Spleen (tissue), 11 donors: ENCODE data around the gene PANX2. TPM values are rescaled to one million over a fixed set of nuclear protein-coding genes. Genes with fewer than 3 reads are reported as not detected.

Experiments used
- DNase-seq: peaks from one replicate; pipeline ENCODE4 v3.0.0-alpha.2; 2020
- H3K27ac ChIP-seq, 8 donors: fragments of 200-600 bp; sonication (generic) in 7 of 8; 1 replicate in 4 of 8; 2 replicates in 4 of 8; pipeline versions ENCODE4 v1.5.0 to v1.8.0; 2016 to 2021; ENCODE audit warnings: inconsistent platforms in 4 of 8, mild to moderate bottlenecking in 4 of 8, moderate library complexity in 1 of 8
- H3K27me3 ChIP-seq, 7 donors: fragments of 200-600 bp; sonication (generic) in 6 of 7; replicated peaks in 1 of 7; 1 replicate in 4 of 7; 2 replicates in 3 of 7; pipeline versions ENCODE4 v1.5.0 to v1.8.0; 2016 to 2021; ENCODE audit warnings: inconsistent platforms in 3 of 7, mild to moderate bottlenecking in 1 of 7
- H3K36me3 ChIP-seq, 6 donors: fragments of 200-600 bp; sonication (generic) in 5 of 6; 1 replicate in 4 of 6; 2 replicates in 2 of 6; pipeline versions ENCODE4 v1.5.0 to v1.8.0; 2016 to 2021; ENCODE audit warnings: inconsistent platforms in 2 of 6
- H3K4me1 ChIP-seq, 6 donors: fragments of 200-600 bp; sonication (generic) in 5 of 6; 1 replicate in 3 of 6; 2 replicates in 3 of 6; pipeline versions ENCODE4 v1.5.0 to v1.8.0; 2016 to 2021; ENCODE audit warnings: inconsistent platforms in 3 of 6
- H3K4me3 ChIP-seq, 8 donors: fragments of 200-600 bp; sonication (generic) in 7 of 8; 1 replicate in 4 of 8; 2 replicates in 4 of 8; pipeline versions ENCODE4 v1.5.0 to v1.8.0; 2016 to 2021; ENCODE audit warnings: inconsistent platforms in 4 of 8, mild to moderate bottlenecking in 4 of 8, moderate library complexity in 2 of 8
- H3K9me3 ChIP-seq, 8 donors: fragments of 200-600 bp; sonication (generic) in 7 of 8; 1 replicate in 4 of 8; 2 replicates in 4 of 8; pipeline versions ENCODE4 v1.5.0 to v1.8.0; 2016 to 2021; ENCODE audit warnings: inconsistent platforms in 4 of 8
- CTCF ChIP-seq, 11 experiments: fragments of 200-600 bp in 7 of 11; fragments of 450-650 bp in 4 of 11; sonication (generic) in 4 of 11; IDR thresholded peaks in 8 of 11; conservative IDR thresholded peaks in 3 of 11; 1 replicate in 7 of 11; 2 replicates in 4 of 11; pipeline versions ENCODE4 v1.4.0 to v1.8.0; 2016 to 2021; ENCODE audit warnings: antibody characterized with exemption in 11 of 11, inconsistent platforms in 4 of 11, mild to moderate bottlenecking in 1 of 11
- POLR2A ChIP-seq, 3 donors: fragments of 450-650 bp; IDR thresholded peaks; one replicate each; pipeline ENCODE4 v1.5.1; 2017; ENCODE audit warnings: antibody characterized with exemption in 3 of 3, mild to moderate bottlenecking in 1 of 3
- POLR2AphosphoS5 ChIP-seq, 3 donors: sonication (generic); formaldehyde crosslinking; IDR thresholded peaks; one replicate each; pipeline ENCODE4 v1.5.1; 2017; ENCODE audit warnings: antibody characterized with exemption in 3 of 3
- WGBS, 5 donors: extraction: QIAGEN DNeasy Blood & Tissue Kit in 3 of 5; methylation state at CpG; one replicate each; pipeline versions ENCODE4 v1.1.5 to v1.1.7; 2013 to 2018; 5-methylcytosine and 5-hydroxymethylcytosine counted together
- intact Hi-C: fragments of 100-400 bp; cut with DNase I; formaldehyde crosslinking; loops from one replicate; pipeline ENCODE4 v1.15.0; 2023; ENCODE audit warnings: low total_unique reads
- polyA plus RNA-seq, 3 donors: library from polyadenylated mRNA; stranded (reverse); fragments of 200-250 nt; gene quantifications; one replicate each; pipeline ENCODE4 v1.2.1, GENCODE V29; 2013
- total RNA-seq, 7 donors: library from RNA; depleted of rRNA in 3 of 7; stranded (reverse); fragments of >200 nt in 3 of 7; fragmentation: NEBNext Ultra II Directional in 4 of 7; extraction: Animal tissue kit (Norgen Biotek cat#: 25700) in 4 of 7; gene quantifications; one replicate each; pipeline versions ENCODE4 v1.1.0 to v1.2.1, GENCODE V29; 2016 to 2021
- donor health status: healthy with polysubstance abuse.
- donor health status: DM: no; HTN: no; CAD: no; lungs with moderate emphysema.
- donor health status: DM: no; HTN: no; CAD: no.
- donor health status: Bipolar disorder and iron deficiency.
- donor health status: healthy.
- donor health status: DM: no; HTN: no; CAD: no.
- donor health status: DM: yes; HTN: yes; CAD: no.

Gene PANX2
- total and polyA plus RNA-seq, 10 donors, result 0.11 to 4.6 (median 1.6) TPM

GRCh38 chr22:50169774-50170341 lies 673 bp upstream of the PANX2 start:
- Histone ChIP-seq H3K27ac (peak overlapping the region in 2 of 8 donors; percentile 40 to 50), H3K27me3 (peaks cover 0 to 83% (median 33%) of the 10 kb centered on the region in 7 donors), H3K36me3 (no peaks in the 10 kb centered on the region), H3K4me3 (peak overlapping the region in 6 of 8 donors; percentile 17 to 74 (median 46)), H3K9me3 (no peaks in the 10 kb centered on the region), H3K4me1 (peaks cover 4 to 45% (median 23%) of the 10 kb centered on the region in 6 donors)
- DNase-seq, result peak; percentile 87
- WGBS, 5 donors, result 0 to 2% (median 1%) methylated on average over 8 to 70 of the region's 70 CpGs
- no peak for TF ChIP-seq CTCF (IDR thresholded peaks at IDR 0.05 in 8 of 11, conservative IDR thresholded peaks at IDR 0.05 in 3 of 11)
- peak in 2 of 3 donors; percentile 19 to 67 for TF ChIP-seq POLR2AphosphoS5 (IDR thresholded peaks at IDR 0.05)
- TF ChIP-seq POLR2A (IDR thresholded peaks at IDR 0.05), result no peak
- intact Hi-C loops, result no loop called here

GRCh38 chr22:50171319-50171964 lies 911 bp downstream of the PANX2 start:
- peak overlapping the region in 2 of 8 donors; percentile 28 to 74 for H3K4me3 ChIP-seq
- no peaks in the 10 kb centered on the region for H3K9me3 ChIP-seq
- no peaks in the 10 kb centered on the region for H3K36me3 ChIP-seq
- peaks cover 4 to 45% (median 25%) of the 10 kb centered on the region in 6 donors for H3K4me1 ChIP-seq
- H3K27ac ChIP-seq, result no peak overlapping the region
- peaks cover 0 to 80% (median 33%) of the 10 kb centered on the region in 7 donors for H3K27me3 ChIP-seq
- WGBS, 5 donors, result 79 to 85% (median 84%) methylated on average over 11 to 15 of the region's 15 CpGs
- TF ChIP-seq POLR2AphosphoS5 (IDR thresholded peaks at IDR 0.05) (no peak), CTCF (IDR thresholded peaks at IDR 0.05 in 8 of 11, conservative IDR thresholded peaks at IDR 0.05 in 3 of 11) (no peak), POLR2A (IDR thresholded peaks at IDR 0.05) (no peak)
- peak; percentile 75 for DNase-seq
- intact Hi-C loops, result no loop called here

- Histone ChIP-seq H3K4me3 (no peak overlapping the region), H3K27ac (no peak overlapping the region), H3K4me1 (peaks cover 4 to 45% (median 25%) of the 10 kb centered on the region in 6 donors), H3K27me3 (peaks cover 0 to 86% (median 34%) of the 10 kb centered on the region in 7 donors), H3K9me3 (no peaks in the 10 kb centered on the region), H3K36me3 (no peaks in the 10 kb centered on the region)
- 76 to 90% (median 85%) methylated on average over 9 to 13 of the region's 13 CpGs for WGBS, 5 donors
- intact Hi-C loops, result no loop called here
- TF ChIP-seq POLR2AphosphoS5 (IDR thresholded peaks at IDR 0.05), result no peak
- no peak for TF ChIP-seq POLR2A (IDR thresholded peaks at IDR 0.05)
- no peak for TF ChIP-seq CTCF (IDR thresholded peaks at IDR 0.05 in 8 of 11, conservative IDR thresholded peaks at IDR 0.05 in 3 of 11)
- no peak for DNase-seq
These were observed 1.5 kb downstream of the PANX2 start for GRCh38 chr22:50171965-50172421.

- Histone ChIP-seq H3K36me3 (no peaks in the 10 kb centered on the region), H3K27ac (no peak overlapping the region), H3K9me3 (no peaks in the 10 kb centered on the region), H3K4me3 (no peak overlapping the region), H3K27me3 (peaks cover 0 to 89% (median 48%) of the 10 kb centered on the region in 7 donors), H3K4me1 (peaks cover 4 to 53% (median 30%) of the 10 kb centered on the region in 6 donors)
- intact Hi-C loops, result no loop called here
- peak in 1 of 3 donors; percentile 21 for TF ChIP-seq POLR2AphosphoS5 (IDR thresholded peaks at IDR 0.05)
- TF ChIP-seq CTCF (IDR thresholded peaks at IDR 0.05 in 8 of 11, conservative IDR thresholded peaks at IDR 0.05 in 3 of 11), result no peak
- DNase-seq, result peak; percentile 85
- 43 to 63% (median 49%) methylated on average over 18 to 26 of the region's 26 CpGs for WGBS, 5 donors
These were observed 2.9 kb downstream of the PANX2 start for GRCh38 chr22:50173311-50173982.
